Mucosa of stomach (tissue), 1 donor: ENCODE data around the gene E2F1.

Experiments used
- H3K27me3 ChIP-seq: one replicate; pipeline ENCODE4 v1.7.0; 2013; ENCODE audit warnings: mild to moderate bottlenecking, low read length; ENCODE audit not compliant: control insufficient read depth, insufficient read depth
- H3K36me3 ChIP-seq: one replicate; pipeline ENCODE4 v1.7.0; 2013; ENCODE audit warnings: low read length; ENCODE audit not compliant: control insufficient read depth, insufficient read depth
- H3K4me1 ChIP-seq: one replicate; pipeline ENCODE4 v1.7.0; 2013; ENCODE audit warnings: mild to moderate bottlenecking, low read length; ENCODE audit not compliant: control insufficient read depth, insufficient read depth
- H3K4me3 ChIP-seq: one replicate; pipeline ENCODE4 v1.7.0; 2013; ENCODE audit warnings: low read length
- H3K9ac ChIP-seq: one replicate; pipeline ENCODE4 v1.7.0; 2013; ENCODE audit warnings: mild to moderate bottlenecking, low read length, moderate library complexity
- H3K9me3 ChIP-seq: one replicate; pipeline ENCODE4 v1.7.0; 2013; ENCODE audit warnings: mild to moderate bottlenecking, low read length, moderate library complexity; ENCODE audit not compliant: control insufficient read depth
- donor health status: Pancreatic carcinoma.

Gene E2F1, protein sequence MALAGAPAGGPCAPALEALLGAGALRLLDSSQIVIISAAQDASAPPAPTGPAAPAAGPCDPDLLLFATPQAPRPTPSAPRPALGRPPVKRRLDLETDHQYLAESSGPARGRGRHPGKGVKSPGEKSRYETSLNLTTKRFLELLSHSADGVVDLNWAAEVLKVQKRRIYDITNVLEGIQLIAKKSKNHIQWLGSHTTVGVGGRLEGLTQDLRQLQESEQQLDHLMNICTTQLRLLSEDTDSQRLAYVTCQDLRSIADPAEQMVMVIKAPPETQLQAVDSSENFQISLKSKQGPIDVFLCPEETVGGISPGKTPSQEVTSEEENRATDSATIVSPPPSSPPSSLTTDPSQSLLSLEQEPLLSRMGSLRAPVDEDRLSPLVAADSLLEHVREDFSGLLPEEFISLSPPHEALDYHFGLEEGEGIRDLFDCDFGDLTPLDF

DNA sequence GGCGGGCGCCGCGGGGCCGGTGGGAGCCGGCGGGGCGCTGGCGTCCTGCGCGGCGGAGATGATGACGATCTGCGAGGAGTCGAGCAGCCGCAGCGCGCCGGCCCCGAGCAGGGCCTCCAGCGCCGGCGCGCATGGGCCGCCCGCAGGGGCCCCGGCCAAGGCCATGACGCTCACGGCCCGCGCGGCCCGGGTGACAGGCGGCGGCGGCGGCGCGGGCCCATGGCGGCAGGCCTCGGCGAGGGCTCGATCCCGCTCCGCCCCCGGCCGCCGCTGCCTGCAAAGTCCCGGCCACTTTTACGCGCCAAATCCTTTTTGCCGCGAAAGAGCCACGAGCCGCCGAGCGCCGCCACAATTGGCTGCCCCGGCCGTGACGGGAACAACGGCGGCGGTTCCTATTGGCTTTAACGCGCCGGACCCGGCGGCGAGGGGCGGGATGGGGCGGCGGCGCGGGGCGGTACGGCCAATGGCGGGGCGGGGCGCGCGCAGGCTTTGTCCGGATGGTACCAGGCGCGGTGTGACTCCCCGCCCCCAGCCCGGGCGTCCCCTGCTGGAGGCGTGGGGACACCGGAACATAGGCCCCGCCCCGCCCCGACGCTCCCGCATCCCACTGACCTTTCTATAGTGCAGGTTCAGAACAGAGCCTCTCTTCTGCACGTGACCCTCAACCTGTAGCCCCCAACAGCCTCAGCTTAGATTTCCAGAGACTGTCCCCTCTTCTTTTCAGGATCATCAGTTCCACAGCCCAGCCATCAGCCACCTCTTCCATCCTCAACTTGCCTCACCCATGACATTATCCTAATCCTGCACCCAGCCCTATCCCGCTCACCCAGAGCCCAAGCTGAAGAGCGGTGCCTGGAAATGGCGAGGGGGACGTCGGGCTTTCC lies at the start of gene E2F1:
E2F1 (minus strand) TSS at position 286 of the 884 bp plus-strand sequence; CDS start at position 165, 121 bp downstream.
- no peaks in the 10 kb centered on the region for H3K27me3 ChIP-seq
- peaks cover 27% of the 10 kb centered on the region for H3K4me1 ChIP-seq
- H3K9me3 ChIP-seq: no peaks in the 10 kb centered on the region
- no peak within 1 kb of the TSS for H3K4me3 ChIP-seq
- peak within 1 kb of the TSS; percentile 19 for H3K9ac ChIP-seq
- no peaks in the 10 kb centered on the region for H3K36me3 ChIP-seq

DNA sequence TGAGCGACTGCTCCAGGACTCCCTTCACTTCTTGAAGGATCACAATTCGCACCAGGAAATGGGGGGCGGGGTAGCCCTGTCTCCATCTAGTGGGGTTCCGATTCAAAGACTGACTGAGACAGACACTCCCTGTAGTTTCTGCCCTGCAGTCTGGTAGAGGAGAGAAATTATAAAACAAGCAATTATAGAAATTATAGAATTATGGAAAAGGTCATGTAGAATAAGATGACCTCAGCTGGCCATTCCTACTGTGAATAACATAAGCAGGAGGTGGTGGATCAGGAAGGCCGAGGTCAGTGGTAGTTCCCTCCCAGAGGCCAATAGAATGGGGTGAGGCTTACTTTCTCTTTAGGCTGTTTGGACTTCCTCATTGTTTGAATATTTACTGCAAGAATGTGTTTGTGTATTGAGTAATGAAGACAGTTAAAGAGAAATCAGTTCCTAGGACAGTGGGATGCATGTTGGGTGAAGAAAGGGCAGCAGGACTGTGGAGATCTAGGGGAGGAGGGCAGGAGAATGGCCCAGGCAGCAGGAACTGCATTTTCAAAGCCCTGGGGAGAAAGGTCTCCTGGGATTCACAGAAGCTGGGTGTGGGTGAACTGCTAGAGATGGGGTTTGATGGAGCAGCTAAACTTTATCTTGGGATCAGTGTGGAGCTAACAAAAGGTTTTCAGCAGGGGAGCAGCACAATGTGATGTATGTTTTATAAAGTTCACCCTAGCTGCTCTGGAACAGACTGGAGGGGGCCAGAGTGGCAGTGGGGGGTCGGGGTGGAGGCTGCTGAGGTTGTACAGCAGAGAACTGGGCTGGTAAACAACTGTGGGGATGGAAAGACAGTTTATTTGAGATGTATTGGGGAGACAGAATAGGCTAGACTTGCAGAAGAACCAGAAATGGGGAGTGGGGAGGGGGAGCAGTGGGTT lies 47.7 kb upstream of the E2F1 start:
- Histone ChIP-seq H3K4me3 (peak overlapping the region; percentile 22), H3K9me3 (peaks cover 4% of the 10 kb centered on the region), H3K4me1 (peaks cover 27% of the 10 kb centered on the region), H3K36me3 (no peaks in the 10 kb centered on the region), H3K9ac (peak overlapping the region; percentile 47), H3K27me3 (no peaks in the 10 kb centered on the region)

DNA sequence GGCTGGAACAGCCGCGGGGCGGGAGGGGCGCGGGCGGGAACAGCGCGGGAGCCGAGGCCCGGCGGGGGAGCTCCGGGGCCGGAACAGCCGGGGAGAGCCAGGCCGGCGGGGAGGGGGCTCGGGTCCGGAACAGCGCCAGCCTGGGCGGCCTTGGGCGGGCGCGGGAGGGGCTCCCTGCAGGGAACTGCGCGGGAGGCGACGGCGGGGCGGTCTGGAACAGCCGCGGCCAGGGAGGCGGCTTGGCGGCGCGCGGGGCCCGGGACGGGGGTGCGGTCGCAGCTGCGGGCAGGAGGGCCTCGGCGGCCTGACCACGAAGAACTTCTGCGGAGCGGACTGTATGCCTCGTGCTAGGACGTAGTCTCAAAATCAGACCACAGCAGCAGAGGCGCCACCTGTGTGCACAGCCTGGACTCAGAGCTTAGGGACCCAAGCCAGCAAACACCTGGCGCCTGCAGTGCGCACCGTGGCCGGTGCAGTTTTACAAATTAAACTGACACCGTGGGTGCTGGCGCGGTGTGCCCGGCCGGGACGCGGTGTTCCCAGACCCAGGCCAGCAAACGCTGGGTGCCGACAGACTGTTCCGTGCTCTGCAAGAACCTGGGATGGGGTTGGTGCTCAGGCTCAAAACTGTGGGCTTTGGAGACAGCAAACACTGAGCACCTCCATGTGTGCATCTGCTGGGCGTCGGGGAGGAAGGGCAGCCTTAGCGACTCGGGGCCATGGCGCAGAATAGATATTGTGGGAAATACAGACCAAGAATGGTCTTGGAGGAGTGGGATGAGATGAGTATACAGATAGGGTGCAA lies 46.2 kb upstream of the E2F1 start:
- no peaks in the 10 kb centered on the region for H3K27me3 ChIP-seq
- H3K4me1 ChIP-seq: peaks cover 27% of the 10 kb centered on the region
- H3K9me3 ChIP-seq: peaks cover under 1% of the 10 kb centered on the region
- peak overlapping the region; percentile 50 for H3K9ac ChIP-seq
- H3K36me3 ChIP-seq: no peaks in the 10 kb centered on the region
- H3K4me3 ChIP-seq: peak overlapping the region; percentile 33

DNA sequence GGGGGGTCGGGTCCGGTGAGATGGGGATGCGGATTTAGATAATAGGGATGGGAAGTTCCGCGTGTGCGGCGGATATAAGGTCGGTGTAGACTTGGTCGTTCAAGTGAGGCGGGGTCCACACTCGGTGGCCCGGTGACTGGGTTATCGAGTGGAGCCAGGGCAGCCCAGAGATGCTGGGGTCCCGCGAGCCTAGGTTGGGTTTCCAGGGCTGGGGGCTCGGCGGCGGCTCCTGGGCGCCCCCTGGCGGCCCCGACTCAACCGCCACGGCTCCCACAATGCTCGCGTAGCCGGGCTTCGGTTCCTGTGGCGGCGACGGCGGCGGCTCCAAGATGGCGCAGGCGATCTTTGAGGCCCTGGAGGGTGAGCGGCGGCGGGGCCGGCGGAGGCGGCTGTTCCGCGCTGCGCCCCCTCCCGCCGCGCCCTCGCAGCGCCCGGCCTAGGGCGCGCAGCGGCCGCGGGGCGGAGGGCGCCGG lies 45.5 kb upstream of the E2F1 start, which contains the start of gene ZNF341:
ZNF341 (plus strand) TSS at position 304 of the 473 bp plus-strand sequence; CDS start at position 330, 26 bp downstream.
- Histone ChIP-seq H3K36me3 (no peaks in the 10 kb centered on the region), H3K4me1 (peaks cover 27% of the 10 kb centered on the region), H3K27me3 (no peaks in the 10 kb centered on the region), H3K9me3 (no peaks in the 10 kb centered on the region), H3K9ac (peak within 1 kb of the TSS; percentile 84), H3K4me3 (peak within 1 kb of the TSS; percentile 55)

DNA sequence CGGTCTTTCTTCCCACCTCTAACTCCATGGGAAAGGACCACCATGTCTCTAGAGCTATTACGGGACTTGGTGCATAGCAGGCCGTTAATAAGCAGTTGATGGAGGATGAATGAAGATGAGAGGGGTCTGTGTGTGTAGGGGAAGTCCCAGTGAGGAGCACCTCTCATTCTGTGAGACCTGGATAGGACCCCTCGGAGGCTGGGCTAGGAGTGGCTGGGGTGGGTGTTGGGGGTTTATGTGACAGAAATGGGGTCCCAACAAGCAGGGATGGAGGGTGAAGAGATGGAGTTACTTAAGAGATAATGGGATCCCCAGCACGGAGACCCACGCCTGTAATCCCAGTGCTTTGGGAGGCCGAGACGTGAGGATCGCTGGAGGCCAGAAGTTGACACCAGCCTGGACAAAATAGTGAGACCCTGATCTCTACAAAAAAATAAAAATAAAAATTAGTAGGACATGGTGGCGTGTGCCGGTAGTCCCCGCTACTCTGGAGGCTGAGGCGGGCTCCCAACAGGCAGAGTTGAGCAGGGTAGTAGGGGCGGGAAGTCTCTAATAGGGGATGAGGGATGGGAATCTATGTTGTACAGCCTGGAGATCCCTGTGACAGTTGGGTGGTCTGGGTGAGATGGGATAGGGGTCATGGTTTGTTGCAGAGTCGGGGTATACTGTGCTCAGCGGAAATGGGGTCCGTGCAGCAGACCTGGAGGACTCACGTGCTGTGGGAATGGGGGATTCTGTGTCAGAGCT lies 44.9 kb upstream of the E2F1 start:
- Histone ChIP-seq H3K9me3 (no peaks in the 10 kb centered on the region), H3K36me3 (no peaks in the 10 kb centered on the region), H3K9ac (peak overlapping the region; percentile 84), H3K27me3 (no peaks in the 10 kb centered on the region), H3K4me3 (peak overlapping the region; percentile 55), H3K4me1 (peaks cover 27% of the 10 kb centered on the region)

DNA sequence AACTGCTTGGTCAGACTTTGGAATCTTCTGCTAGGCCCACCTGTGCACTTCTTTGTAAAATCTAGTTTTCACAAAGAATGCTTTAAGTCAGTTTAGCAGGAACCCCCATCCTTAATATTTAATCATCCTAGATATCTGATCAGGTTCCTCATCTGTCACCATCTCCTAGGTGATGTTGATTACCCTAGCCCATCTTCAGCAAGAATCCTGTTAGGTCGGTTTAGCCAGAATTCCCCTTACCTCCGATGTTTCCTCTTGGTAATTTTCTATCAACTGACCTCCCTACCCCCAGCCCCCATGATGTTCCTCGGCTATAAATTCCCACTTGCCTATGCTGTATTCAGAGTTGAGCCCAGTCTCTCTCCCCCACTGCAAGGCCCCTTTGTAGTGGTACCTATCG lies 42.9 kb upstream of the E2F1 start:
- H3K36me3 ChIP-seq: no peaks in the 10 kb centered on the region
- no peaks in the 10 kb centered on the region for H3K9me3 ChIP-seq
- H3K4me3 ChIP-seq: no peak overlapping the region
- H3K27me3 ChIP-seq: no peaks in the 10 kb centered on the region
- H3K9ac ChIP-seq: no peak overlapping the region
- H3K4me1 ChIP-seq: peaks cover 22% of the 10 kb centered on the region

DNA sequence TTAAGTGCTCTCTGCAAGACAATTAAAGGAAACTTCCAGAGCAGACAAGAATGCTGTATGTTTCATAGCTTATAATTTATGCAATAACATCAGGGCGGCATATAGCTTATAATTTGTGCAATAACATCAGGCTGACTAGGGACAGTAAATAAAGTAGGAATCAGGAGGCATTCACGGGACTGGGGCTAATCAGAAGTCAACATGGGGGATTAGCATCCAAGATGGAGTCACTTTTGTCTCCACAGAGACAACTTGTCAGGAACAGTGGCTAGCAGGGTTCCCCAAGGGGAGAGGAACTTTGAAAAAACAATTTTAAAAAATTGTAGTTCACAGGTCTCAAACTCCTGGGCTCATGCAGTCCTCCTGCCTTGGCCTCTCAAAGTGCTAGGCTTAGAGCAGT lies 42.3 kb upstream of the E2F1 start:
- no peak overlapping the region for H3K9ac ChIP-seq
- no peak overlapping the region for H3K4me3 ChIP-seq
- peaks cover 16% of the 10 kb centered on the region for H3K4me1 ChIP-seq
- H3K27me3 ChIP-seq: no peaks in the 10 kb centered on the region
- H3K9me3 ChIP-seq: no peaks in the 10 kb centered on the region
- H3K36me3 ChIP-seq: no peaks in the 10 kb centered on the region

DNA sequence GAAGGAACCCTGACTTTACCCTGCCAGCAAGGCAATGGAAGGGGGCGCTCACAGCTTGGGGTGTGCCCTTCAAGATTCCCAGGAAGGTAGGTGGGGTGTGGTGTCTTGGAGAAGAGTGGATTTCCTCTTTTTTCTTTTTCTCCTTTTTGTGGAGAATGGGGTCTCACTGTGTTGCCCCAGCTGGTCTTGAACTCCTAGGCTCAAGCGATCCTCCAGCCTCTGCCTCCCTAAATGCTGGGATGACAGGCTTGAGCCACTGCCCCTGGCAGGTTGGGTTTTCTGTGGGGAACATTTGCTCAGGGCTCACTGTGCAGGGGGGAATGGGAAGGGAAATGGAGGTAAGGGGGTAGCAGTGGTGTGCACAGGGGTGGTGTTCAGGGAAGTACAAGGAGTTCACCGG lies 41.6 kb upstream of the E2F1 start:
- no peak overlapping the region for H3K4me3 ChIP-seq
- no peak overlapping the region for H3K9ac ChIP-seq
- H3K27me3 ChIP-seq: no peaks in the 10 kb centered on the region
- H3K4me1 ChIP-seq: peaks cover 12% of the 10 kb centered on the region
- no peaks in the 10 kb centered on the region for H3K9me3 ChIP-seq
- no peaks in the 10 kb centered on the region for H3K36me3 ChIP-seq

DNA sequence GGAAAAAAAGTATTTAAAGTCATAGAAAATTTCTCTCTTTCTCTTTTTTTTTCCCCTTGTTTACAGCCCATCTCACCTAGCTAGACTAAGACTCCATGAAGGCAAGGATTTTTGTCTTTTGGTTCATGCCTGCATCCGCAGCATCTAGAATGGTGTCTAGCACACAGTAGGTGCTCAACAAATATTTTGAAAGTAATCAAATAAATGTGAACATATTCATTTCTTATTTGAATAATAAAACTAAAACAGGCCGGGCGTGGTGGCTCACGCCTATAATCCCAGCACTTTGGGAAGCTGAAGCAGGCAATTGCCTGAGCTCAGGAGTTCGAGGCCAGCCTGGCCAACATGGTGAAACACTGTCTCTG lies 40.9 kb upstream of the E2F1 start:
- no peaks in the 10 kb centered on the region for H3K36me3 ChIP-seq
- H3K4me1 ChIP-seq: peaks cover 6% of the 10 kb centered on the region
- H3K9me3 ChIP-seq: no peaks in the 10 kb centered on the region
- H3K27me3 ChIP-seq: no peaks in the 10 kb centered on the region
- H3K4me3 ChIP-seq: no peak overlapping the region
- H3K9ac ChIP-seq: no peak overlapping the region

DNA sequence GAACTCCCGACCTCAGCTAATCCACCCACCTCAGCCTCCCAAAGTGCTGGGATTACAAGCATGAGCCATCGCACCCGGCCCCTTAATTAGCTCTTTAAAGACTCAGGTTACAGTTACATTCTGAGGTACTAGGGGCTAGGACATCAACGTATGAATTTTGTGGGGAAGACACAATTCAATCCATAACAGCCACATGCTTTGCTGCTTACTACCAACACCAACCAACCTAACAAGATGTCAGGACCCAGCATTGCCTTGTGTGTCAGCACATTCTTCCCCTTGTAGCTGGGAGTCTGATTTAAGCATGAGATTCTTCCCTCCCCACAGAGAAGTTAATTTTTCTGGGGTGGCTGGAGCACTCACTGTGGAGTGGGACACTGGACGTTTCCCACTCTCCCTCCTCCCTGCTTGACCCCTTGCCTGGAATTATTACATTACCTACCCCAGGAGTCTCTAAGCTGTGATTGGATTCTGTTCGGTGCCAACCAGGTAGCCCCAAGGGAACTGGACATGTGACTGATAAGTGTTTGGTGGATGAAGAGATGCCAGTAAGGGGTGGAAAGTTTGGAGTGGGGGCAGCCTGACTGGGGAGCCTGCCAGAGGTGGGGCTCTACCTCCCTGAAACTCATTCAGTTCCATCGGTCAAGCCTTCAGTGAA lies 39.6 kb upstream of the E2F1 start:
- Histone ChIP-seq H3K27me3 (no peaks in the 10 kb centered on the region), H3K9me3 (no peaks in the 10 kb centered on the region), H3K9ac (no peak overlapping the region), H3K4me1 (no peaks in the 10 kb centered on the region), H3K36me3 (no peaks in the 10 kb centered on the region), H3K4me3 (no peak overlapping the region)
